DOHH2 (cell line): Measurements from ENCODE around the gene TUBE1.

Source experiments
- CTCF ChIP-seq: fragments of 200-600 bp; sonication (generic); IDR thresholded peaks from one replicate; pipeline ENCODE4 v1.5.1; 2014; ENCODE audit warnings: antibody characterized with exemption, mild to moderate bottlenecking, low read depth, low read length; ENCODE audit not compliant: poor library complexity, severe bottlenecking
- EZH2phosphoT487 ChIP-seq: fragments of 200-600 bp; sonication (generic); IDR thresholded peaks from 2 replicates; pipeline ENCODE4 v1.6.1; 2017; ENCODE audit warnings: borderline replicate concordance, mild to moderate bottlenecking, antibody characterized with exemption, low read length, moderate library complexity, mixed read lengths

GRCh38 chr6:112043032-112044007, 44.0 kb downstream of the TUBE1 start:
- peak; percentile 88 for TF ChIP-seq CTCF
- no peak for TF ChIP-seq EZH2phosphoT487
